Thyroid gland (tissue), 4 donors: ENCODE measurements around the gene ATF6.
A peak's percentile ranks its signal among the peaks of the same experiment; 100 is the strongest.

Experiments
- POLR2A ChIP-seq, 2 donors: fragments of 450-650 bp; IDR thresholded peaks; one replicate each; pipeline ENCODE4 v1.6.1; 2017; ENCODE audit warnings: antibody characterized with exemption in 2 of 2, mild to moderate bottlenecking in 2 of 2, moderate library complexity in 1 of 2
- TF ChIP-seq, protein P1 (sequence below), 6 experiments: fragments of 200-600 bp in 3 of 6; fragments of 450-650 bp in 3 of 6; sonication (generic) in 3 of 6; IDR thresholded peaks; one replicate each; pipeline ENCODE4 v1.5.1; 2016 to 2019; ENCODE audit warnings: antibody characterized with exemption in 6 of 6, mild to moderate bottlenecking in 2 of 6, inconsistent platforms in 1 of 6, moderate library complexity in 1 of 6

DNA sequence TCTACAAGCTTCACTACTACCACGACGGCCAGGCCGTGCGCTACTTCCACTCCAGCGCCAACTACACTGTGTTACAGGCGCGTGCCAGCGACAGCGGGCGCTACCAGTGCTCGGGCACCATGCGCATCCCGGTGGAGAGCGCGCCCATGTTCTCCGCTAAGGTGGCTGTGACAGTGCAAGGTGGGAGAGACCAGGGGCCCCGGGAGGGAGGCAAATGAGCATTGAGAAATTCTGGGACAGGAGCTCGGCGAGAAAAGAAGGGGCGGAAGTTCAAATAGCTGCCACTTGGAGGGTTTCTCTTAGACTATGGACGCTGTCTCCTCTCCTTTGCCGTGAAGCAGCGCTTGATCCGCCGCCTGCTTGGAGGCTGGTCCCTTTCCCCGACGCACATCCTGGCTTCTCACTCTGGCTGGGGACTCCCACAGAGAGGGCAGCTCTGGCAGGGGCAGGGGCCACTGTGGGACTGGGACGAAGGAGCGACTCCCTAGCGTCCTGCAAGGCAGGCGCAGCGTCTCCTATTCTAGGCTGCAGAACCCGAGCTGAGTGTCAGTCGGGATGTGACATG lies 40.1 kb upstream of the ATF6 start:
- TF ChIP-seq, protein P1, sequence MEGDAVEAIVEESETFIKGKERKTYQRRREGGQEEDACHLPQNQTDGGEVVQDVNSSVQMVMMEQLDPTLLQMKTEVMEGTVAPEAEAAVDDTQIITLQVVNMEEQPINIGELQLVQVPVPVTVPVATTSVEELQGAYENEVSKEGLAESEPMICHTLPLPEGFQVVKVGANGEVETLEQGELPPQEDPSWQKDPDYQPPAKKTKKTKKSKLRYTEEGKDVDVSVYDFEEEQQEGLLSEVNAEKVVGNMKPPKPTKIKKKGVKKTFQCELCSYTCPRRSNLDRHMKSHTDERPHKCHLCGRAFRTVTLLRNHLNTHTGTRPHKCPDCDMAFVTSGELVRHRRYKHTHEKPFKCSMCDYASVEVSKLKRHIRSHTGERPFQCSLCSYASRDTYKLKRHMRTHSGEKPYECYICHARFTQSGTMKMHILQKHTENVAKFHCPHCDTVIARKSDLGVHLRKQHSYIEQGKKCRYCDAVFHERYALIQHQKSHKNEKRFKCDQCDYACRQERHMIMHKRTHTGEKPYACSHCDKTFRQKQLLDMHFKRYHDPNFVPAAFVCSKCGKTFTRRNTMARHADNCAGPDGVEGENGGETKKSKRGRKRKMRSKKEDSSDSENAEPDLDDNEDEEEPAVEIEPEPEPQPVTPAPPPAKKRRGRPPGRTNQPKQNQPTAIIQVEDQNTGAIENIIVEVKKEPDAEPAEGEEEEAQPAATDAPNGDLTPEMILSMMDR (IDR thresholded peaks at IDR 0.05), result peak in 3 of 6 experiments; percentile 11 to 25 (median 20)
- TF ChIP-seq POLR2A (IDR thresholded peaks at IDR 0.05), result no peak
